Endothelial cell of umbilical vein (primary cell): Measurements from ENCODE around the gene STK32A.

Source experiments
- CTCF ChIP-seq, 2 donors: IDR thresholded peaks; 1 replicate in 1 of 2; 2 replicates in 1 of 2; pipeline ENCODE4 v1.5.1; 2011; ENCODE audit warnings: low read length in 2 of 2, mild to moderate bottlenecking in 2 of 2, moderate library complexity in 2 of 2, control low read depth in 1 of 2, inconsistent platforms in 1 of 2, low read depth in 1 of 2; ENCODE audit not compliant: insufficient read depth in 1 of 2; ENCODE audit errors: extremely low read depth in 1 of 2
- EZH2 ChIP-seq: IDR thresholded peaks from 2 replicates; pipeline ENCODE4 v1.6.1; 2012; ENCODE audit warnings: borderline replicate concordance, low read depth, mild to moderate bottlenecking, moderate library complexity, low read length, inconsistent platforms; ENCODE audit not compliant: severe bottlenecking
- JUN ChIP-seq: IDR thresholded peaks from 2 replicates; pipeline ENCODE4 v1.6.1; 2011; ENCODE audit warnings: borderline replicate concordance, low read depth; ENCODE audit not compliant: insufficient read length, insufficient read depth
- MAX ChIP-seq: IDR thresholded peaks from 2 replicates; pipeline ENCODE4 v1.6.1; 2011; ENCODE audit not compliant: insufficient read depth, insufficient read length
- MYC ChIP-seq: IDR thresholded peaks from one replicate; pipeline ENCODE4 v1.6.1; 2011; ENCODE audit warnings: mild to moderate bottlenecking, low read depth, low read length
- POLR2A ChIP-seq: IDR thresholded peaks from 2 replicates; pipeline ENCODE4 v1.6.1; 2012; ENCODE audit warnings: low read depth, mild to moderate bottlenecking, control low read depth, low read length
- POLR2AphosphoS5 ChIP-seq: IDR thresholded peaks from 2 replicates; pipeline ENCODE4 v1.6.1; 2012; ENCODE audit warnings: low read depth, mild to moderate bottlenecking, control low read depth, low read length, moderate library complexity; ENCODE audit not compliant: insufficient read depth

- TF ChIP-seq CTCF (IDR thresholded peaks at IDR 0.05; ENCODE audit: extremely low read depth in 1 of 2, insufficient read depth in 1 of 2, low read depth in 1 of 2, low read length in 2 of 2) (no peak), POLR2AphosphoS5 (no peak), MYC (no peak), POLR2A (no peak), MAX (no peak), EZH2 (no peak), JUN (no peak)
Observed at GRCh38 chr5:147286296-147286695, 51.5 kb downstream of the STK32A start.
